T-helper 9 cell (primary cell): Measurements from ENCODE around the gene NR2C1.
A peak's percentile ranks its signal among the peaks of the same experiment; 100 is the strongest.

ENCODE experiments used
- DNase-seq: peaks from one replicate; pipeline ENCODE4 v3.0.0-alpha.2; 2020

The NR2C1 gene

GRCh38 chr12:95083938-95084337 lies 10.5 kb upstream of the NR2C1 start:
- no peak for DNase-seq

GRCh38 chr12:95083471-95083870 lies 10.1 kb upstream of the NR2C1 start:
- DNase-seq: no peak

GRCh38 chr12:95077341-95077740 lies 3.9 kb upstream of the NR2C1 start:
- DNase-seq: no peak

DNA sequence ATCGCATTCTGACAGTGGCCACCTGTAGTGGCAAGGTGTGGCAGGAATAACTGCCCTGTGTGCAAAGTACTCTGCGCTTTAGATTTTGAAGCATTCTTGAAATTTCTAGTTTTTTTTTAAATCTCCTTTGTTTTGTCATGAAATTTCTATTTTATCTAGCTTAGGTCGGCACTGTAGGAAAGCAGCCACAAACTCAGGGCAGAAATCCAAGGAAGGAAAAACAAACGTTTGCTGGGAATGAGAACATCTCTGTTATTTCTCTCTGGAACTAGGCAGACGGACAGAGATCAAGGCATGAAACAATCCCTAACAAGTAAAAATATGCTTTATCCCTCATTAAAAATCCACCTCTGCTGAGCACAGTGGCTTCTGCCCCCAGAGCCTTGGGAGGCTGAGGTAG lies 1.3 kb upstream of the NR2C1 start:
- no peak for DNase-seq

DNA sequence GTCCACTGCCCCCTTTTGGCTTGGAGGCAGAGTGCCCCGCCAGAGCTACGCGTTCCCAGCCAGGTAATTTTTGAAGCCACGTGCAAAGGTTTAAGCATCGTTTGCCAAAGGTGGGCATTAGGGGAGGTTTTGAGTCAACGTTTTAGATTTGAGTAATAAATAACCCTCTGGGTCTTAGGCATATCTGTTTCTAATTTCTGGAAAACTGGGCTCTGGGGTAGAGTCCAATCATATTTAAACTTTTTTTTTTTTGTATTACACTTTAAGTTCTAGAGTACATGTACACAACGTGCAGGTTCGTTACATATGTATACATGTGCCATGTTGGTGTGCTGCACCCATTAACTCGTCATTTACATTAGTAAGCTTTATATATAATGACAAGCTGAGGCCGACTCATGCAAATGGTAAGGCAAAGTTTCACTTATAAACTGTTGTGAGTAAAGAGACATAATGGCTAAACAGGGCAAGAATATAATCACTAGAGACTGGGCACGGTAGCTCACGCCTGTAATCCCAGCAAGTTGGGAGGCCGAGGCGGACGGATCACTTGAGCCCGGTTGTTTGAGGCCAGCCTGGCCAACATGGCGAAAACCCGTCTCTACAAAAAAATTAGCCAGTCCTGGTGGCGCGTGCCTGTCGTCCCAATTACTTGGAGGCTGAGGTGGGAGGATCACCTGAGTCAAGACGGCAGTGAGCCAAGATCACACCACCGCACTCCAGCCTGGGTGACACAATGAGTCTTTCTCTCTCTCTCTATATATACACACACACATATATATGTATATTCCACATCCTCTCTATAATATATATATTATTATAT lies 491 bp upstream of the NR2C1 start:
- DNase-seq: no peak

- DNase-seq: no peak
Measured at GRCh38 chr12:95070378-95070777, 3.0 kb downstream of the NR2C1 start.

DNA sequence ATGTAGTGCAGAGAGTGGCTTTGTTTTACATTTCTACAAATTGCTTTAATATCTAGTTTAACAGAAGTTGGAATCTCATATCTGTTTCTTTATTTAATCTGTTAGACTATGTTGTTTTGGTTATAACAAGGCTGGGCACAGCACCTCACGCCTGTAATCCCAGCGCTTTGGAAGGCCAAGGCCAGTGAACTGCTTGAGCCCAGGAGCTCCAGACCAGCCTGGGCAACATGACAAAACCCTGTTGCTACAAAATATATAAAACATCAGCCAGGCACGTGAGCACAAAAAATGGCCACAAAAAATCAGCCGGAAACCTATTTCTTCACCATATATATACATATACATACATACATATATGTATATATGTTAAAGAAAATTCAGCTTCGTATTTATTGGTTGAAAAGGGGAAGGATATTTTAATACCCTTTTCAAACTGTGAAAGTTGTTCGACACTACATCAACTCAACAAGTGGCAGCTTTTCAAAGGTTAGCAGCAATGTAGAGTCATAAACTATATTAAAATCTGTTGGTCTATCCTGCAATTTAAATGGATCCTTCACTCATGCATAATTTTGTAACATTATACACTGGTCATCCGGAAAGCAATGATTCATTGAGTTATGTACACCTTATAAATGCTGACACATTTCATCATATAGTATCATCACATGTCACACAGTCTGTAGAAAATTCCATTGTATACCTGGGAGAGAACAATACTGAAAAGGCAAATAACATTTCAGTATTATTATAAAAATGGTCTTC lies 7.1 kb downstream of the NR2C1 start:
- DNase-seq: no peak

DNA sequence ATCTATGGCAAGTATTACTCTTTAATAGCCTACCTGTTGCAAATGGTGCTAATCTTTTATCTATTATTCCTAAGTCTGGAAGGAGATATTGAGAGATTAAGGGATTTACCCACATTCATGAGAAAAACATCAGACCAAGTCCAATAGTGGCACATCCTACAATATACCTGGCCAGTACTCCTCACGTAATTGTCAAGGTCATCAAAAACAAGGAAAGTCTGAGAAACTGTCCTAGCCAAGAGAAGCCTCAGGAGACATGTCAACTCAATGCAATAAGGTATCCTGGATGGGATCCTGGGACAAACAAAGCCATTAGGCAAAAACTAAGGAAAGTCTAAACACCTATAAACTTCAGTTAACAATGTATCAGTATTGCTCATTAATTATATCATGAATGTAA lies 12.5 kb downstream of the NR2C1 start:
- no peak for DNase-seq

- DNase-seq: no peak
Measured at GRCh38 chr12:95059984-95060383, 13.4 kb downstream of the NR2C1 start.

- no peak for DNase-seq
Measured at GRCh38 chr12:95057424-95057823, 16.0 kb downstream of the NR2C1 start.

DNA sequence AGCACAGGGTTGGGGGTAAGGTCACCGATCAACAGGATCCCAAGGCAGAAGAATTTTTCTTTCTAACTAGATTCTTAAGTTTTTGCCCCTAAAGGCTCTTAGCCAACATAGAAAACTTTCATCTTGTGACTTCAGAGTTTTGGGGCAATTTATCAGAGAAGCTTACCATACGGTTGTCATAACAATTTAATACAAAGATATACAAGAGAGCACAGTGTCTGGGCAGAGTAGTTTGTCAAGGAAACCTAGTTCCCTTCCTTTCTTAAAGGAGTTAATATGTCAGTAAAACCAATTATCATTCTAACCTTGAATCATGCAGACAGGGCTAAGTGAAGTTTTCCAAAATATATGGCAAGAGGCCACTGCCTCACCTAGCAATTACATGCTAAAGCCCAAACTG lies 18.4 kb downstream of the NR2C1 start:
- DNase-seq: no peak

DNA sequence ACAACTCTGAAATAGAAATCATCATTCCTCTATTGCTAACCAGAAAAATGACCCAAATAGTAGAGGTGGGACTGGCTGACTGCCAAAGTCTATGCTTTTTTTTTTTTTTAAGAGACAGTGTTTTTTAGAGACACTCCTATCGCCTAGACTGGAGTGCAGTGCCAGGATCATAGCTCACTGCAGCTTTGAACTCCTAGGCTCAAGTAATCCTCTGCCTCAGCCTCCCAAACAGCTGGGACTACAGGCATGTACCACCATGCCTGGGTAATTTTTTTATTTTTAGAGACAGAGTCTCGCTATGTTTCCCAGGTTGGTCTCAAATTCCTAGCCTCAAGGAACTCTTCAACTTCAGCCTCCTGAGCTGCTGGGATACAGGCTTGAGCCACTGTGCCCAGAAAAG lies 19.2 kb downstream of the NR2C1 start:
- no peak for DNase-seq

DNA sequence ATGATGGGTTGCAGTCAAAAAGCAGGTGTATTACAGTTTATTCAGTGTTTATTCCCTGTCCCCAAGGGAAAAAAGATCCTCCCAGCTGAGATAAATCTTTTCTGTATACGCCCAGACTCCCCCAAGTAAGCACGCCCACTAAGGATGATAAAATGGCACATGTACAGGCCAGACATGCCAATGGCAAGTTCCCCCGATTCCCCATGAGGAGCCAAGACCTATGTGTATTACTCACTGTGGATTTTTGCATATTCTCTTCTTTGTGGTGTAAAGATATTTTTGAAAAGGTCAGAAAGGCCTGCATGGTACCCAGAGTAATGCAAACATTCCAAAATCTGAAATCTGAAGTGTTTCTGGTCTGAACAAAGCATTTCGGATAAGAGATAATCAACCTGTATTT lies 22.2 kb downstream of the NR2C1 start:
- no peak for DNase-seq

DNA sequence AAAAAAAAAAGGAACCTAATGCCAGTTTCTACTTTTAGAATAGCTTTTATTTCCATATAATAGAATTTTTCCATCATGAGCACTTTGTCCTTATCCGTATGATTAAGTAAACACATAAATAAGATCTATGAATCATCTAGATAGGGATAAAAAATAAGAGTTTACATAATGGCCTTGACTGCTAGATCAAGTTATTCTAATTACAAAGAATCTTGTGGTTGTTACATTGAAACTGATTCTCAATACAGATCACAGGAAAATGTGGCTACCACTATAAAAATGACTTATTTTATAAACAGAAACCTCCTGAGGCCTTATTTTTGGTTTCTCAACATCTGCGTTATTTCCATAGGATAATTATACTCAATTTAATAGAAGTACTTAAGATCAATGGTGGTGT lies 35.5 kb downstream of the NR2C1 start:
- no peak for DNase-seq

DNA sequence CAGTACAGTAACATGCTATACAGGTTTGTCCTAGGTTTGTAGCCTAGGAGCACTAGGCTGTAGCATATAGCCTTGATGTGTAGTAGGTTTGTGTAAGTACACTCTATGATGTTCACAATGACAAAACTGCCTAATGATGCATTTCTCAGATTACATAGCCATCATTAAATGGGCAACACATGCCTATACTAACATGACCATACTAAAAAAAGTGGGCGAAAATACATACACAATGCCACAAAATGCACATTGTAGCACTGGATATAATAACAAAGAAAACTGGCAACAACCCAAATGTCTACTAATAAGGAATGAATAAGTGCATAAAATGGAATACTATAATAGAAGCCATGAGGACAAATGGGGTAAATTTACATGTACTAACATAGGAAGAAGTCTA lies 38.7 kb downstream of the NR2C1 start:
- no peak for DNase-seq

GRCh38 chr12:95022477-95022876 lies 50.9 kb downstream of the NR2C1 start:
- DNase-seq: no peak

GRCh38 chr12:95017482-95017881 lies 55.9 kb downstream of the NR2C1 start:
- no peak for DNase-seq

- DNase-seq: no peak
Measured at GRCh38 chr12:95016120-95016519, 57.3 kb downstream of the NR2C1 start.

- no peak for DNase-seq
Measured at GRCh38 chr12:95014554-95014953, 58.9 kb downstream of the NR2C1 start.

- no peak for DNase-seq
Measured at GRCh38 chr12:95006206-95006605, 67.2 kb downstream of the NR2C1 start.

- no peak for DNase-seq
Measured at GRCh38 chr12:95004610-95005009, 68.8 kb downstream of the NR2C1 start.

DNA sequence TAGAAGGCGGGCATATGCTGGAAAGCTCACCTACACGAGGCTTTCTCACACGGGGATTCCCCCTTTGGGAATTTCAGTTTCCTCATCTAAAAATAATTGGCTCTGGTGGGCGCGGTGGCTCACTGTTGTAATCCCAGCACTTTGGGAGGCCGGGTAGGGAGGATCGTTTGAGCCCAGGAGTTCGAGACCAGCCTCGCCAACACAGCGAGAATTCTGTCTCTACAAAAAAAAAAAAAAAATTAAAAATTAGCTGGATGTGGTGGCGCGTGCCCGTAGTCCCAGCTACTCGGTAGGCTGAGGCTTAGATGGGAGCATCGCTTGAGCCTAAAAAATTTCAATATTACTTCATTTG lies 69.5 kb downstream of the NR2C1 start:
- DNase-seq: no peak

- DNase-seq: peak; percentile 89
Measured at GRCh38 chr12:95003213-95003920, 70.1 kb downstream of the NR2C1 start, which contains the start of gene NDUFA12. NDUFA12 (minus strand) TSS chr12:95003697; CDS start chr12:95003680, 17 bp downstream.

DNA sequence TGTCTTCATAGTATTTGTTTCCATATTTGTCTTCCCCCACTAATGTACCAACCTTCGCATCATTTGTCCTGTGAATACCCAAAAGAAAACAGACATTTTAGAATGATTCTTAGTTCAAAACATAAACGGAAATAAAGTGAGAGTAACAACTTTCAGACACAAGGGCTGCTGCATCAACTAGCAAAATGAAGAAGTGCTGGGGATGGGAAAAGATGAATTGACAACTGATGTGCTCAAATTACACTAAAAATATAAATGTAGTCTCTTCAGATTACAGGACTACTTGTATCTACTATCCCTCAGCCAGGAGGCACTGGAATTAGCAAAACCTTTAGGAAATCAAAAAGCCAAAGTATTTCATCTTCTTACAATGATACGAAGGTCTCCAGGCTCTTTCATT lies 70.7 kb downstream of the NR2C1 start:
- DNase-seq: no peak
